Activated T-cell treated with anti-CD3 and anti-CD28 coated beads, Interleukin-2, amount 50 U/mL, for 1 hour (primary cell): ENCODE data around the gene COL27A1.
"Not testable (repeated sequence)": the region's sequence is repeated elsewhere in the genome, so short reads cannot be mapped to it uniquely, and the experiment has no call there.

Experiments
- DNase-seq: peaks from one replicate; pipeline ENCODE4 v3.0.0-alpha.2; 2020

The COL27A1 gene

GRCh38 chr9:114123031-114123977 lies 32.0 kb upstream of the COL27A1 start:
- no peak for DNase-seq

- DNase-seq: no peak
Observed at GRCh38 chr9:114124138-114124537, 31.2 kb upstream of the COL27A1 start.

- no peak for DNase-seq
Observed at GRCh38 chr9:114124666-114125475, 30.5 kb upstream of the COL27A1 start.

GRCh38 chr9:114125476-114126013 lies 29.8 kb upstream of the COL27A1 start:
- DNase-seq: no peak

- no peak for DNase-seq
Observed at GRCh38 chr9:114126247-114127060, 28.9 kb upstream of the COL27A1 start.

GRCh38 chr9:114128759-114129158 lies 26.6 kb upstream of the COL27A1 start:
- not testable (repeated sequence) for DNase-seq

- DNase-seq: no peak
Observed at GRCh38 chr9:114130141-114130540, 25.2 kb upstream of the COL27A1 start.

- no peak for DNase-seq
Observed at GRCh38 chr9:114130624-114131277, 24.6 kb upstream of the COL27A1 start.

- no peak for DNase-seq
Observed at GRCh38 chr9:114131808-114132549, 23.4 kb upstream of the COL27A1 start.

DNA sequence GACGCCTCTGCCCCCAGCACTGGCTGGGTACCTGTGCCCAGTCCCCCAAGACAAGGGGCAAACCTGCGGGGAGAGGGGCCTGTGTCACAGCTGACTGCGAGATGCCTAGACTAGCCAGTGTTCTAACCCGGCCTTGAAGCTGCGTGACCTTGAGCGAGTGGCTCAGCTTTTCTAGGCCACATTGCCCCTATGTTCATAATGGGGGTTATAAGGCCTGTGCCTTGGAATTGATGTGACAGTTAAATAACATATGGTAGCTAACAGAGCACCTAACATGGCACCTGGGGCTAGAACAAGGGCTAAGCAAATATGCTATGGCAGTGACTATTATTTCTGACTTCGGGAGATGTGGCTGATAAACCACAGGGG lies 22.8 kb upstream of the COL27A1 start:
- DNase-seq: no peak

DNA sequence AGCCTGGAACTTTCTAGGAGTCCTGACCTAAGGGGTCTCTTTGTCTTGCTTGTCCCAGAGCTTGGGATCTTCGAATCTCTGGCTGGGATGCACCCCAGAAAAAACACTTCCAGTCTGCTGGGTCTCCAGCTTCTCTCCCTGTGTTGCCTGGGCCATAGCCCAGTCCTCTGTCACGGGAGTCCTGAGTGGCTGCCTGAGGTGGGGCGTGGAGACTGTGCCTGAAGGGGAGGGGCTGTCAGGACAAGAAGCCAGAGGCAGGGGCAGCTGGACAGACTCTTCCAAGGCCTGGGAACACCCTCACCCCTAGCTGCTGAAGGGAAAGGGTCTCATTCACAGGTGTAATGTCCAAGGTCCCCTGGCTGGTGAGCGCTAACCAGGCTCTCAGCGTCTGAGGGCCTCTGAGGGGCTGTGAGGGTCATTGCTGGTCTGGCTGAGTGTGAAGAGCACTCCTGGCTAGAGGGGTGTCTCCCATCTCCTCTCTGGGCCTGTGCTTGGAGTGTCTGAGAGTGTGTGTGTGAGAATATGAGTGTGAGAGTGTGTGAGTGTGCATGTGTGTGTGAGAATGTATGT lies 20.4 kb upstream of the COL27A1 start:
- no peak for DNase-seq

GRCh38 chr9:114137831-114138230 lies 17.5 kb upstream of the COL27A1 start:
- DNase-seq: no peak

DNA sequence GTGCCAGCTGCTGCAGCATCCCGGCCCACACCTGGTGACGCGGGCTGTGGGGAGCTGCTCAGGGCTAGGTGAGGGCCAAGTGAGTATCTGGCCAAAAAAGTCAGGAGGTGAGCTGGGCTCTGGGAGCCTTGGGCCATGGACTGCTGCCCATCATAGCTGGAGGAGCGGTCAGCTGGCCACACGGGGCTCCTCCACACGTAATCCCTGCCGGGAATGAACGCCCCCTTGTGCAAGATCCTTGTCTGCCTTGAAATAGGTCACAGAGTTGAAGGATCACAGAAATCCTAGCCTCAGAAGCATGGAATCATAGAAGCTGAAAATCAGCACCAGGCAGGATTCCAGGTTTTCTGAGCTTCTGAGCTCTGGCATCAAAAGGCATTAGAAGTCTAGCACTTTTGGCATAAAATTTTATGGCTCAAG lies 16.8 kb upstream of the COL27A1 start:
- DNase-seq: no peak

DNA sequence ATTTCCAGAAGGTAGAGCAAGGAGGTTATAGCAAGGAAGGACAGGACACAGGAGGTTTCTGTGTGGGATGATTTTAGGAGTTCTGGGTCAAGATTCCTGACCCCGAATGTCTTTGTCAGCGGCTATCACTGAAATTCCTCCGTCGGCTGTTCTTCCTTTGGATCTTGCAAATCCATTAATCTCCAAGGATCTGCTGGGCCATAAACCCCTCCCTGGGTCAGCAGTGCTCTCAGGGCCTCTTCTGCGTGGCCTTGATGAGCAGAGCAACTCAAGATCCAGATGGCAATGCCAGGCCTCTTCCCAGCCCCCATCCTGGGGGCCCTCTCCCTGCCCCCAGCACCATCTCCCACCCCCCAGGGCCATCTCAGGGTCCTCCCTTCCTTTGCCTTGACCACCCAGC lies 16.3 kb upstream of the COL27A1 start:
- no peak for DNase-seq

DNA sequence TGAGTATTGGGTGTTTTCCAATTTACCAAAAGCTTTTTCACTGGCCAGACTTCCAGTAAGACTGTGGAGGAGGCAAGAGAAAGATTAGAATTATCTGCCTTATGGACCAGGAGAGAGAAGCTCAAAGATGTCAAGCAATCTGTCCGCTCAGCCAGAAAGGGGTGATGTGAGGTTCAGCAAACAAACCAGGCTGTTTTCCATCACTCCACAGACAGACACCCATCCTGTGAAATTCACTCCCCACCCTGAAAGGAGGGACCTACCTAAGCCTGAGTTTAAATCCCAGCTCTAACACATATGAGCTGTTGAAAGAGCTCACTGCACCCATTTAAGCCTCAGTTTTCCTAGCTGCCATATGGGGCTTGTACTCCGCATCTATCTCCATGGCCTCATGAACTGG lies 14.9 kb upstream of the COL27A1 start:
- DNase-seq: no peak

DNA sequence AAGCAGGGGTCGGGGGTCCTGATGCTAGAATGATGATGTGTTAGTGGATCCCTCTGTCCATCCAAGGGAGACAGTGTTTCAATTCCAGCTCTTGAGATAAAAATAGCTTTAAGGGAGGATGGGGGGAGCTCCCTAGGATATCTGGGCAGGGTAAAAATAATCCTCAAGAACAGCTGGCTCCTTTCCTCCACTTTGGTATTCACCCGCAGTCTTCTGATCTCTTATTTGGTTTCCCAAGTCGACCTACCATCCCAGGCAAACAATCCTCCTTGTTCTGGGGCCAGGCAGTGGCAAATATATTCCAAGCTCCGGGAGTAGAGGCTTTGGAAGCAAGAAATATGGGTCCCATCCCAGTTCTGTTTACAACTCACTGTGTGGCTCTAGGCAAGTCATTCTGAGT lies 14.5 kb upstream of the COL27A1 start:
- DNase-seq: no peak

GRCh38 chr9:114141553-114142402 lies 13.6 kb upstream of the COL27A1 start:
- no peak for DNase-seq

DNA sequence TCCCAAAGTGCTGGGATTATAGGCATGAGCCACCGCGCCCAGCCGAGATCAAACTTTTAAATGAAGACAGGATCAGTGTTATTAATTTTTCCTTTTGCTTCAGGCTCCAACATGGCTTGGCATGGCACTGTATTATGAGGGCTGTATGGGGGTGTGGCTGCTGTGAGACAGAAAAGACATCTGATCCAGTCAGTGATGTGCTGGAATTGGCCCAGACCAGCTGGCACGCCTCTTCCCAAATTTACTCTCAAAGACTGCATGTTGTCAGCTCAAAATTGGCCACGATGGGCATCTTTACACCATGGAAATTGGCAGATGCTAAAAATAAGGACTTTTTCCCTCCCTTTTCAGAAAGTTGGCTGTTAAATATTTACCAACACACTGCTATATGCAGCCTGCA lies 12.1 kb upstream of the COL27A1 start:
- DNase-seq: no peak

DNA sequence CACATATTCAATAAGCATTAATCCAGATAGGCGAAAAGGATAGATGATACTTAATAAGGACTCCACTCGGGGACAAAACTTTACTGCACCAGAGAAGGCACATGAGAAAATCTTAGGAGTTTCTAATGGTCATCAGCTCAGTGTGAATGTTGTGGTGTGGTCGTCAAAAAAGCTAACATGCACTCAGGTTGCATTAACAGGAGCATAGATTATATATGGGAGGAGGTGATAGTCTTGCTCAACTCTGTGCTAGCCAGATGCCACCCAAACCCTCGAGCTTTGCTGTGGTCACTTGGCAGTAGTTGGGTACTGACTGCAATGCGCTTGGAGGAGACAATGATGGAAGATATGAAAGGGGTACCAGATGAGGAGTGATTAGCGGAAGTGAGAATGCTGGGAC lies 8.6 kb upstream of the COL27A1 start:
- DNase-seq: no peak

DNA sequence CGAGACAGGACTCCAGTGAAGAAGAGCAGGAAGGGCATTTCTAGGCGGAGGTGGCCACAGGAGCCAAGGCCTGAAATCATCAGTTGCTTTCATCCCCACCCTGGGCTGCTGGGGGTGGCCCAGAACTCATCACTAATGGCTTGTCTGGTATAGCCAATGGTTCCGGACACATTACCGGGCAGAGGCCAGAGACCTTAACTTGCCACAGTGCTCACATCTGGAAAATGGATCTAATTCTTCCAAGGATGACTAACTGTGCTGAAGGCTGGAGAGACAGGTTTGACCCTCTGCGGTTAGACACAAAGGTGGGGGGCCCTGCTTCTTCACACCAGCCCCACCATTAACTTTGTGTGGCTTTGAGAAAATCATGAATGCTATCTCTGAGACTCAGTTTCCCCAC lies 6.2 kb upstream of the COL27A1 start:
- DNase-seq: no peak
